ENCODE measurements around the gene UBAC2.

The UBAC2 gene

GRCh38 chr13:99356262-99357091 lies 155.8 kb downstream of the UBAC2 start:
- peak in 1 of 2 donors; percentile 51 for DNase-seq (ENCODE audit: low read depth in 2 of 2)

GRCh38 chr13:99357131-99357596 lies 156.5 kb downstream of the UBAC2 start:
- DNase-seq (ENCODE audit: low read depth in 2 of 2) = peak in 1 of 2 donors; percentile 27

DNA sequence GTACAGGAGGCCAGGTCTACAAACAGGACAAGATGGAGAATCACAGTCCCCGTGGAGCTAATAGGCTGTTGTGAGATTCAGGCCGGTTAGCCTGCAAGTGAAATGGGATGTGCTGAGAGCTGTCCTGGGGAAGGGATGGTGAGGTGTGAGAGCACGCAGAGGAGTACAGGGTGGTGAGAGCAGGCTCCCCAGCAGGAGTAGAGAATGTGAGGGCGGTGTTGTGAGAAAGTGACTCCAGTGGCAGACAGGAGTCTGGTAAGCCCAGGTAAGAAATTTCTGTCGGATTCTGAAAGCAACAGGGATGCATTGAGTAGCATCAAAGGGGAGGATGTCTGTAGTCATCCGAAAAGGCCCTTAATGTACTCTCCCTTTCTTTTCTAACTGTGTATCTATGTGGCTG lies 157.3 kb downstream of the UBAC2 start:
- no peak for DNase-seq (ENCODE audit: low read depth in 2 of 2)

- DNase-seq (ENCODE audit: low read depth in 2 of 2) = no peak
Measured at GRCh38 chr13:99359528-99359927, 158.9 kb downstream of the UBAC2 start.

DNA sequence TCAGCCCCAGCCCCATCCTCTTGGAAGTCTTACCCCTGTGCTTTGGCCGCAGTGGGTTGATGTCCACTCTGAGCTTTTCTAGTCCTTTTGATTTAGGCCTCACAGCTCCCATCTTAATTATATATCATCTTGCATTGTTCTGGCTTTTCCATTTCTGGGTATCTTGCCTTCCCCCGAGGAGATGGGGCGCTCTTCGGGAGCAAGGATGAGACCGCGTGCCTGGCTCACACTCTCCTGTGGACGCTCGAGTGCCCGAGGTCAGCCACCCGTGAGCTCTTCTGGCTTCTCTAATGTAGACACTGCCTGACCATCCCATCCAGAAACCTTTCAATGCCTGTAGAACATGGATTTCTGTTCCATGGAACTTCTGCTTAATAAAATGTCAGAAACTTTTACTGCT lies 160.0 kb downstream of the UBAC2 start:
- no peak for DNase-seq (ENCODE audit: low read depth in 2 of 2)

GRCh38 chr13:99361197-99361596 lies 160.5 kb downstream of the UBAC2 start:
- DNase-seq (ENCODE audit: low read depth in 2 of 2) = no peak

- no peak for DNase-seq (ENCODE audit: low read depth in 2 of 2)
Measured at GRCh38 chr13:99362362-99362761, 161.7 kb downstream of the UBAC2 start.

DNA sequence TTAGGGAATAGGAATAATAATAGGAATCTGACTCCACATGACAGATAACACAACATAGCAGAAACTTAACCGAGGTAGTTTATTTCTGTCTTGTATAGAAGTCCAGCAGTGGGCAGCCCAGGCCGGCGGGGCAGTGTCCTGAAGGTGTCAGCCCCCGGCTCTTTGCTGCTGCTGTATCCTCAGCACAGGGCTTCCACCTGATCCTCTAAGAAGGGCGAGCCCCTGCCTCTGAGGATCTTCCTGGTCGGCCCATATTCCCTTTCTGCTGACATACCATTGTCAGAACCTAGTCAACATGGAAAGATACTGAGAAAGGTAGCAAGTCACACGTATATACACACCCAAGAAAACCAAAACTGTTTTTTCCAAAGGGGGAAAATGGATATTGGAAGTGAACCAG lies 162.7 kb downstream of the UBAC2 start:
- DNase-seq (ENCODE audit: low read depth in 2 of 2) = no peak

DNA sequence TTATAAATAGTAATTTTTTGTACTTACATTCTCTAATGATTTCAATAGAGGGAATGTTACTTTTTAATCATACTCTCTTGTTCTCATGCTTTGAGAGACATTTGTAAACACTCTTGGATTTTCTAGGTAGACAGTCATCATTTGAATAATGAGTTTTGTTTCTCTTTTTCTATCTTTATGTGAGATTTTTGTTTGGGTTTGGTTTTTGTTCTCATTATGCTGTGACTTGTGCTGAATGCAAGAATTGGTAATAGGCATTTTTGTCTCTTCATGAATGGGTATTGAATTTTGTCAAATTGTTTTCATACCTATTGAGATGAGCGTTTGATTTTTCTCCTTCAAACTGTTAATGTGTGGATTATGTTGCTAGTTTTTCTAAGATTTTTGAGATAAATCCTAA lies 163.3 kb downstream of the UBAC2 start:
- no peak for DNase-seq (ENCODE audit: low read depth in 2 of 2)

DNA sequence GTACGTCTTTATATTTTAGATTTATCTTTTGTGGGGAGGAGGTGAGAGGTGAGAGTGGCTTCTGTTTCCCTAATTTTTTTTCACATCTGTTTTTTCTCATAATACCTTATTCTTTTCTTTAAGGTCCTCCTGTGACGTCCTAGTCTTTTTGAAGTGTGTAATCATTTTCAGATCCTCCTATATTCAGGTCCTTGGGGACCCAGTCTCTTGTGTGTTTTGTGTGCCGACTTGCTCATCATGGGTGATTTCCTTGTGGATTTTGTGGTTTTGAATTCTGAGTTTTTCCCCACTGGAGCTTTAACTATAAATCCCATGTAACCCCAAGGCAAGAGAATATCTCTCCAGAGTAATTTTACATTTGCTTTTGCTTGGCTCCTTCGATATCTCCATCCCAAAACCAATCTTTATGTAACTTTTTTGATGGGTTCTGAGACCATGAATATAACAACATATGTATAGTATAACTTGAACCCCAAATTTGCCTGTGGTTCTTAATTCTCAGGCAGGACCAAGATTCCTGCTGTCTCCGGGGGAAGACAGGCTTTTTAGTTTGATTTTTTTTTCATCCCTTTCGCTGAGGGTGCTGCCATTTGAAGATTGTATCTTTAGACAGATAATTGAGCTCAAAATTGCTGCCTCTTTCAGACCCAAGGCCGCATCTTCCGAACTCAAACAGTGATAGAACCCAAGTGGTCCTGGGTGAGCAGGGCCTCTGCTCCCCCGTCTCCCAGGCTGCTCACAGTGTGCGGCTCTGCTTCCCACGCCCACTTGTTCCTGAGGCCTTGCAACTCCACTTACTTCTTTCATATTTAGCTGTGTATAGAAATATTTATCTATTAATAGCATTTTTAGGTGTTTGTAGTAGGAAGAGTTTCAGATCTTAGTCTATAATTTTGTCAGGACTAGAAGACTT lies 165.7 kb downstream of the UBAC2 start:
- DNase-seq (ENCODE audit: low read depth in 2 of 2) = no peak

DNA sequence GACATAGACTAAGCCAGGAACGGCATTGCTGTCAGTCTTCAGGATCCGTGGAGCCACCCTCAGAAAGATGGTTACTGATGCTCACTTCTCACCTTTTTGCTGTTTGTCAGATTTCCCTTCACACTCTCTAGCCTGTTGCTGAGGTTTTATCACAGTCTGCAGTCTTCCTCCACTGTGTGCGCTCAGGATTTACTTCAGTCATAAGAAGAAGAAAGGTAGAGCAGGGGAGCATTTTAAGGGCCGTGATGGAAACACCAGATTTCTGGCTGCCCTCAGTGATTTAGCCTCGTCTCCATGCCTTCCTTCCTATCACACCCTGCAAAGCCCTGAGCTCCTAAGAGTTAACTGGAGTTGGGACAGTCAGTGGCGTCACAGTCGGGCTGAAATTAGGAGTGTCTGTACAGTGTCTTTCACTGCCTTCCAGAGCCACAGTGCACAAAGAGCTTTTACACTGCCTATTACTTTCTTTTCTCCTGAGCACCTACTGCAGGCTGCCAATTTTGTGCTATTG lies 166.5 kb downstream of the UBAC2 start:
- DNase-seq (ENCODE audit: low read depth in 2 of 2) = no peak

GRCh38 chr13:99367663-99368448 lies 167.2 kb downstream of the UBAC2 start:
- DNase-seq (ENCODE audit: low read depth in 2 of 2) = no peak

DNA sequence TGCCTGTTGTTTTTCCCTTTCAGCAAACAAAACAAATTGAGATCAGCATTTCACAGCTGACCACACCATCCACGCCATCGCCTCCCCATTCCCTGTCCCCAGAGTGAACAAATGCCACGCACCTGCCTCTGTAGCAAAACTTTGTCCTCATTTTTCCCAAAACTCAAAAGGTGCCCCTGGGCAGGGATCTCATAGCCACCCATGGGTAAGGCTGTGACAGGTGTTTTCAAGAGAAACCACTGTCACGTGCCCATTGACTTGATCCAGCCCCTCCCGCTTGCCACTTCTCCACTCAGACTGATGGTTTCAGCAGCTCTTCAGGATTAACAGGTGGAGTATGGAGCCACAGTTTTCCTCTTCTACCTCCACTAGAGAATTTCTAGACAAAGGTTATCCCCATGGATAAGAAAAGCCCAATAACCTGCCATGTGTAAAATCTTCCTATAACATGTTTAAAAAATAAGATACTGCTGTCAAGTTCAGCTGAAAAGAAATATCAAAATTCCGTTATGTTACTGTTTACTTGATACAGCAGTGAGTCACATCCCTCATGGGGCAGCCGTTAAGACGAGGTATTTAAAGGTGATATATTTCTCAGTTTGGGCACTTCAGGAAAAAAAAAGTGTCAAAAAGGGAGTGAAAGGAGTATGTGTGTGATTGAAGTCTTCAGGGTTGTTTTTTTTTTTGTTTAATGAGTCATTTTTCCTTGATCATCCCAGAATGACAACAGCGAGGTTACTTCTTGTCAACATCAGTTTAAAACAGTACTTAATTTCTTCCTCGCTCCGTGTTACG lies 170.0 kb downstream of the UBAC2 start:
- DNase-seq (ENCODE audit: low read depth in 2 of 2) = no peak

GRCh38 chr13:99371956-99372355 lies 171.3 kb downstream of the UBAC2 start:
- DNase-seq (ENCODE audit: low read depth in 2 of 2) = peak in 1 of 2 donors; percentile 42

- no peak for DNase-seq (ENCODE audit: low read depth in 2 of 2)
Measured at GRCh38 chr13:99373436-99373835, 172.8 kb downstream of the UBAC2 start.

DNA sequence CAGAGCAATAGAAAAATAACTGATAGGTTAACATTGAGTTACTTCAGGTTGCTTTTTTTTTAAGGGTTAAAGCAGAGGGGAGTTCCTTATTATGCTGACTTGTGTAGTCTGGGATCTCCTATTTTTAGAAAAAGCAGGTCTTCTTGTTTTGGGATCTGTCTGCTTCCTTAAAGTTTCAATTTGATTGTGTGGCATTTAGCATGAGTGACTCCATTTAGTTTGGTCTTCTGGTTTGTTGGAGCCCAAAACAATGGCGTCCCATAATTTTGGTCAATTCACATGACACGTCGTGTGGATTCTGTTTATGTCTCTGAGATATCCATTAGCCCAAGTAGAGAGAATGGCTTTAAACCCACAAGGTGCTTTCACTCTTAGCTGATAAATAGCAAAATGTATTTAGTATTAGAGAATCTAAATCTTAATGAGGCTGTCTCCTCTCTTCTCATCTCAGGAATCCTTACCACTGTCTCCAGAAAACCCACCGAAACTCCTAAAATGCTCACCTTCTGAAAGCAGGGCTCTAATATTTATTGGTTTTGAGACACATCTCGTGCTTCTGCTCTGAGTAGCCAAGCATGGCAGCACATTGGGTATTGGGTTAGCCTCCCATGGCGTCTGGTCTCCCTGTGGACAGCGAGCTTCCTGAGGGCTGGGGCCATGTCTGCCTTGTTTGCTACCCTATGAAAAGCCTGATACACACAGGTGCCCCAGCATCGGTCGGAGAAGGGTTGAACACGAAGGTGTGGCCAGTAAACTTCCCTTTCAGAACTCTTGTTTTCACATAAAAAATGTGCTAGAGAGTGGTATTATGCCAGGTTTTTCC lies 173.7 kb downstream of the UBAC2 start:
- no peak for DNase-seq (ENCODE audit: low read depth in 2 of 2)

DNA sequence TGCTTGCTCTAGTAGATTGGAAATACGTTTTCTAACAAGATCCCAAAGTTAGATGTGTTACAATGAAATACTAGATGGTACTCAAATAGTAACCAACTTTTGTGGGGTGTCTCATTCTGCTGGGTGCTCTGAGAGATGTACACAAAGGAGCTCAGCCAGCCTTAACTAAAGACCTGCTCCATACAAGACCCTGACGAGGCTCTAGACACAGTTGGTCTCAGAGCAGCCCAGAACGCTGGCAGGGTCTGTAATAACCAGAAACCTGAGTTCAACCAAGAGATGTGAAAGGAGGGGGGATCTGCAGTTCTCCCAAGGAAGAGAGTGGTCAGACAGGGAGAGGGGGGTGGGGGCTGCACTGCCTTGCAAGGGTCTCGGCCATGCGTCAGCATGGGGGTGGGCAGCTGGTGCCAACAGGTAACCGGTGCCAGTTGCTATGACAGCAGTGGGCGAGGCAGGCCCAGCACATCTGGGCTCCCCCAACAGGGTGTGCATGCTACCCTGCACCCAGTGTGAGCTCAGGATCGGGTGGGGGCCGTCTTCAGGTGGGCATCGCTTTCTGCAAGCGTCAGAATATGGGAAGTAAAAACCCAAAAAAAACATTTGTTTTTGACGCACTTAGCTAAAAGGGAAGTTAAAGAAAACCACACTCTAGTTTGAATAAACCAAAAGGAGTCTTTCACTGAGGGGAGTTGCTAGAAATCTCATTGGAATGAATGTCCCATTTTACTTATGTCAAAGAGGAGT lies 174.5 kb downstream of the UBAC2 start:
- DNase-seq (ENCODE audit: low read depth in 2 of 2) = no peak

DNA sequence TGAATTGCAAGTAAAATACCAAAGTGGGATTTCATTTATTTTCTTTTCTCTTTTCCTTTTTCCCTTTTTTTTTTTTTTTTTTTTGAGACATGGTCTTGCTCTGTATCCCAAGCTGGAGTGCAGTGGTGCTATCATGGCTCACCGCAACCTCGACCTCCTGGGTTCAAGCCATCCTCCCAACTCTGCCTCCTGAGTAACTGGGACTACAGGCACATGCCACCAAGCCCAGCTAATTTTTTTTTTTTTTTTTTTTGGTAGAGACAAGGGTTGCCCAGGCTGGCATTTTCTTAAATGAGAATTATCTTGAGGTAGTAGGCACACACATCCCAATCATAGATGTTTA lies 175.1 kb downstream of the UBAC2 start:
- DNase-seq (ENCODE audit: low read depth in 2 of 2) = no peak

DNA sequence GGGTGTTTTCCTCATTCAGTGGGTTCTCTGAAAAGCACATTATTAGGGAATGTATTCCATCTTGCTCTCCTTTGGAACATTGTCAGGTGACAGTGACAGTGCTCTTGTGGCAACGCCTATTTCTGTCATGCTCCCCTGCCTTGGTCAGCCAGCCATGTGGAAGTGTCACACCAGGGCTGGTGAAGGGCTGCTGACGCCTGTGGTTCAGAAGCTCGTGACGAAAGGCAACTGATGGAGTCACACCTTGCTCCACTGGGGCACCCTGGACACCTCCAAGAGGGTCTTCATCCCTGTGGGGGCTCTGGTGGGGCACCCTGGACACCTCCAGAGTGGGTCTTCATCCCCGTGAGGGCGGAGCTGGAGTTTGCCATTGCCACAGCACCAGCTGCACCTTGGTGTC lies 175.5 kb downstream of the UBAC2 start:
- no peak for DNase-seq (ENCODE audit: low read depth in 2 of 2)

Data from stimulated activated CD8-positive, alpha-beta memory T cell treated with anti-CD3 and anti-CD28 coated beads, Interleukin-7, amount 100 ng/mL, for 4 hours (primary cell).